Ishikawa (cell line): ENCODE results near the gene RILP.

ENCODE experiments used
- CEBPB ChIP-seq: IDR thresholded peaks from 2 replicates; pipeline ENCODE4 v1.6.1; 2012
- CREB1 ChIP-seq: IDR thresholded peaks from 2 replicates; pipeline ENCODE4 v1.6.1; 2012; ENCODE audit warnings: low read depth
- EGR1 ChIP-seq: IDR thresholded peaks from 2 replicates; pipeline ENCODE4 v1.6.1; 2012
- EP300 ChIP-seq: IDR thresholded peaks from 2 replicates; pipeline ENCODE4 v1.6.1; 2012; ENCODE audit warnings: borderline replicate concordance
- FOXM1 ChIP-seq: IDR thresholded peaks from 2 replicates; pipeline ENCODE4 v1.6.1; 2012; ENCODE audit warnings: low read depth, borderline replicate concordance
- NFIC ChIP-seq: IDR thresholded peaks from 2 replicates; pipeline ENCODE4 v1.6.1; 2012
- RAD21 ChIP-seq: IDR thresholded peaks from 2 replicates; pipeline ENCODE4 v1.6.1; 2012; ENCODE audit warnings: low read depth
- TAF1 ChIP-seq: IDR thresholded peaks from 2 replicates; pipeline ENCODE4 v1.6.1; 2012; ENCODE audit warnings: low read depth, mild to moderate bottlenecking
- TEAD4 ChIP-seq: IDR thresholded peaks from 2 replicates; pipeline ENCODE4 v1.6.1; 2012
- YY1 ChIP-seq: IDR thresholded peaks from 2 replicates; pipeline ENCODE4 v1.6.1; 2012; ENCODE audit warnings: low read depth
- ZBTB7A ChIP-seq: IDR thresholded peaks from 2 replicates; pipeline ENCODE4 v1.6.1; 2012; ENCODE audit warnings: low read depth
- TF ChIP-seq, protein P1 (sequence below): IDR thresholded peaks from 2 replicates; pipeline ENCODE4 v1.6.1; 2012; ENCODE audit warnings: low read depth, mild to moderate bottlenecking
- TF ChIP-seq, protein P2 (sequence below): IDR thresholded peaks from 2 replicates; pipeline ENCODE4 v1.6.1; 2012

DNA sequence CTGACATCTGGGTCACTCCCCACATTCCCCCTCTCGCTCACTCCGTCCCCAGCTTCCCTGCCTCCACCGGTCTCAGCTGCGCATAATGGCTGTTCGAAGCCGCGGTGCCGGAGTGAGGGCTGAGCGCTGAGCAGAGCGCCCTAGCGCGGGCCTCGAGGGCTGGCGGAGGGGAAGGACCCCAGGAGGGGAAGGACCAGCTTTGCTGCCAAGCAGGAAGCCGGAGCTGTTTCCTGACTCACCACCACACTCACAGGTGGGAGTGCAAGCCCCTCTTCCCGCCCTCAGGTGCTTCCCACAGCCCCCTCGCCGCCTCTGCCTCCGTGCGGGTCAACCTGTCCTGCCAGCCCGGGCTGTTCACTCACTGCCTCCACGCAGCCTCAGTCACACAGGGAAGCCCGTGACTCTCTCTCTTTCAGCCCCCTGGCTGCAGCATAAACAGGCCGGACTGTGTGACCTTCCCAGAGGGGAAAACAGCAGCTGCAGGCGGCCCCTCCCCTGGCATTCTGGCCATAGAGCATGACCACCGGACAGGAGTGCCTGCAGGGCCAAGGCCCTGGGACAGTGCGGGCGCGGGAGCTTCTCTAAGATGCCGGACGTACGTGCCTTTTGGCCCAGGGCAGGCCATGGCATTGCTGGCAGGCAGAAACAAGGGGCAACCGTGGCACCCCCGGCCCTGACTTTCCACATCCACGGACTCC is 44.7 kb downstream of the RILP start:
- no peak for TF ChIP-seq TEAD4
- TF ChIP-seq ZBTB7A: no peak
- no peak for TF ChIP-seq YY1
- no peak for TF ChIP-seq NFIC
- TF ChIP-seq EP300: no peak
- no peak for TF ChIP-seq FOXM1
- TF ChIP-seq, protein P1, sequence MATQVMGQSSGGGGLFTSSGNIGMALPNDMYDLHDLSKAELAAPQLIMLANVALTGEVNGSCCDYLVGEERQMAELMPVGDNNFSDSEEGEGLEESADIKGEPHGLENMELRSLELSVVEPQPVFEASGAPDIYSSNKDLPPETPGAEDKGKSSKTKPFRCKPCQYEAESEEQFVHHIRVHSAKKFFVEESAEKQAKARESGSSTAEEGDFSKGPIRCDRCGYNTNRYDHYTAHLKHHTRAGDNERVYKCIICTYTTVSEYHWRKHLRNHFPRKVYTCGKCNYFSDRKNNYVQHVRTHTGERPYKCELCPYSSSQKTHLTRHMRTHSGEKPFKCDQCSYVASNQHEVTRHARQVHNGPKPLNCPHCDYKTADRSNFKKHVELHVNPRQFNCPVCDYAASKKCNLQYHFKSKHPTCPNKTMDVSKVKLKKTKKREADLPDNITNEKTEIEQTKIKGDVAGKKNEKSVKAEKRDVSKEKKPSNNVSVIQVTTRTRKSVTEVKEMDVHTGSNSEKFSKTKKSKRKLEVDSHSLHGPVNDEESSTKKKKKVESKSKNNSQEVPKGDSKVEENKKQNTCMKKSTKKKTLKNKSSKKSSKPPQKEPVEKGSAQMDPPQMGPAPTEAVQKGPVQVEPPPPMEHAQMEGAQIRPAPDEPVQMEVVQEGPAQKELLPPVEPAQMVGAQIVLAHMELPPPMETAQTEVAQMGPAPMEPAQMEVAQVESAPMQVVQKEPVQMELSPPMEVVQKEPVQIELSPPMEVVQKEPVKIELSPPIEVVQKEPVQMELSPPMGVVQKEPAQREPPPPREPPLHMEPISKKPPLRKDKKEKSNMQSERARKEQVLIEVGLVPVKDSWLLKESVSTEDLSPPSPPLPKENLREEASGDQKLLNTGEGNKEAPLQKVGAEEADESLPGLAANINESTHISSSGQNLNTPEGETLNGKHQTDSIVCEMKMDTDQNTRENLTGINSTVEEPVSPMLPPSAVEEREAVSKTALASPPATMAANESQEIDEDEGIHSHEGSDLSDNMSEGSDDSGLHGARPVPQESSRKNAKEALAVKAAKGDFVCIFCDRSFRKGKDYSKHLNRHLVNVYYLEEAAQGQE: no peak
- no peak for TF ChIP-seq TAF1
- TF ChIP-seq, protein P2, sequence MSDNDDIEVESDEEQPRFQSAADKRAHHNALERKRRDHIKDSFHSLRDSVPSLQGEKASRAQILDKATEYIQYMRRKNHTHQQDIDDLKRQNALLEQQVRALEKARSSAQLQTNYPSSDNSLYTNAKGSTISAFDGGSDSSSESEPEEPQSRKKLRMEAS: no peak
- TF ChIP-seq CREB1: no peak
- no peak for TF ChIP-seq CEBPB
- TF ChIP-seq RAD21: no peak
- no peak for TF ChIP-seq EGR1
